Esophagus squamous epithelium (tissue), 4 donors: Measurements from ENCODE around the gene RNLS.

Experiments used
- POLR2A ChIP-seq, 4 donors: fragments of 450-650 bp; IDR thresholded peaks; one replicate each; pipeline ENCODE4 v1.6.1; 2017; ENCODE audit warnings: antibody characterized with exemption in 4 of 4, mild to moderate bottlenecking in 4 of 4, moderate library complexity in 3 of 4
- TF ChIP-seq, protein P1 (sequence below), 6 experiments: fragments of 450-650 bp in 4 of 6; fragments of 200-600 bp in 2 of 6; sonication (generic) in 2 of 6; IDR thresholded peaks; one replicate each; pipeline ENCODE4 v1.5.1; 2016 to 2019; ENCODE audit warnings: antibody characterized with exemption in 6 of 6, mild to moderate bottlenecking in 4 of 6, moderate library complexity in 4 of 6

DNA sequence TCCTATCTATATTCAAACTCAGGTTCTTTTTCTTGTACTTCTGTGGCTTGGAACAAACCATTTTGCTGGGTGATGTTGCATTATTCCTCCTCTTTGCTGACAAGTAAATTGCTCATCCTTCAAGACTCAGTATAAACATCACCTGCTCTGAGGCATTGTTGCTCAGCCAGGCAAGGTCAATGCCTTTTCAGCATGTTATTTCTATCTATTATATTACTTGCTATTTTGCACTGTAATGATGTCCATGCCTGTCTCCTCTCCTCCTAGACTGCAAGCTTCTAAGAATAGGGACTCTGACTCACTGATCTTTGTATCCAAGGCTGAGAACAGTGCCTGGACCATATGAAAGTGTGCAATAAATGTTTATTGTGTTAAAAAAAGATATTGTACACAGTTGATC is 293.8 kb downstream of the RNLS start:
- TF ChIP-seq, protein P1, sequence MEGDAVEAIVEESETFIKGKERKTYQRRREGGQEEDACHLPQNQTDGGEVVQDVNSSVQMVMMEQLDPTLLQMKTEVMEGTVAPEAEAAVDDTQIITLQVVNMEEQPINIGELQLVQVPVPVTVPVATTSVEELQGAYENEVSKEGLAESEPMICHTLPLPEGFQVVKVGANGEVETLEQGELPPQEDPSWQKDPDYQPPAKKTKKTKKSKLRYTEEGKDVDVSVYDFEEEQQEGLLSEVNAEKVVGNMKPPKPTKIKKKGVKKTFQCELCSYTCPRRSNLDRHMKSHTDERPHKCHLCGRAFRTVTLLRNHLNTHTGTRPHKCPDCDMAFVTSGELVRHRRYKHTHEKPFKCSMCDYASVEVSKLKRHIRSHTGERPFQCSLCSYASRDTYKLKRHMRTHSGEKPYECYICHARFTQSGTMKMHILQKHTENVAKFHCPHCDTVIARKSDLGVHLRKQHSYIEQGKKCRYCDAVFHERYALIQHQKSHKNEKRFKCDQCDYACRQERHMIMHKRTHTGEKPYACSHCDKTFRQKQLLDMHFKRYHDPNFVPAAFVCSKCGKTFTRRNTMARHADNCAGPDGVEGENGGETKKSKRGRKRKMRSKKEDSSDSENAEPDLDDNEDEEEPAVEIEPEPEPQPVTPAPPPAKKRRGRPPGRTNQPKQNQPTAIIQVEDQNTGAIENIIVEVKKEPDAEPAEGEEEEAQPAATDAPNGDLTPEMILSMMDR (IDR thresholded peaks at IDR 0.05) = no peak
- no peak for TF ChIP-seq POLR2A (IDR thresholded peaks at IDR 0.05)
